GM15510 (cell line): ENCODE measurements around the gene AKAP6.

Source experiments
- POLR2A ChIP-seq: IDR thresholded peaks from 3 replicates; pipeline ENCODE4 v1.6.1; 2011; ENCODE audit warnings: borderline replicate concordance; ENCODE audit not compliant: insufficient read length; ENCODE audit errors: extremely low read depth

Gene AKAP6

DNA sequence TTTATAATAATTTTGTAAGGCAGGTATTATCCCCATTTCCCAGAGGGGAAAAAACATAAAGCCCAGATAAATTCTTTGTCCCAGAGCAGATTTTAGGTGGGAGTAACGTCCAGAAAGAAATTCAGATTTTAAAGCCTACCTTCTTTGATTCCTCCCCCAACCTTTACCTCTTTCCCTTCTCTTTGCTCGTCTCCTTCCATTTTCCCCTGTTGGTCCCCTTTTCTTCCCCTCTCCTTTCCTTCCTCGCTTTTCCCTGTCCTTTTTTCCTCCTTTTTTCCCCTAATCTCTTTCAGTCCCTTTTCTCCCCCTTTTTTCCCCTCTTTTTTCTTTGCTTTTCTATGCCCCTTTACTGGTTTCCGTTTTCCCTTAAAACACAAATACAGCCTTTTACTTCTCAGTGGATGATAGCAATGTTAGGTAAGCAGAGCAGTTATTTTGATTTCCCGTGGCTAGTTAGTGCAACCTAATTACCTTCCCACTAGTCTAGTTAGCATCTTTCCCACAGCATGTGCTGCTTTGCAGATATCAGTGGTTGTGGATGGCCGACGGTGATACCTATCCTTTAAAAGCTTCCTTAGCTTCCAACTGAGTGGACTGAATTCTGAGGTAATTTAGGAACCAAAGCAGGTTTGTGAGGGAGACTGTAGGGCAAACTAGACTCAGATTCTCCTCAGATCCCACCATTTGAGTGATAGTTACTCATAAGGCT lies 10.9 kb upstream of the AKAP6 start:
- no peak for TF ChIP-seq POLR2A

DNA sequence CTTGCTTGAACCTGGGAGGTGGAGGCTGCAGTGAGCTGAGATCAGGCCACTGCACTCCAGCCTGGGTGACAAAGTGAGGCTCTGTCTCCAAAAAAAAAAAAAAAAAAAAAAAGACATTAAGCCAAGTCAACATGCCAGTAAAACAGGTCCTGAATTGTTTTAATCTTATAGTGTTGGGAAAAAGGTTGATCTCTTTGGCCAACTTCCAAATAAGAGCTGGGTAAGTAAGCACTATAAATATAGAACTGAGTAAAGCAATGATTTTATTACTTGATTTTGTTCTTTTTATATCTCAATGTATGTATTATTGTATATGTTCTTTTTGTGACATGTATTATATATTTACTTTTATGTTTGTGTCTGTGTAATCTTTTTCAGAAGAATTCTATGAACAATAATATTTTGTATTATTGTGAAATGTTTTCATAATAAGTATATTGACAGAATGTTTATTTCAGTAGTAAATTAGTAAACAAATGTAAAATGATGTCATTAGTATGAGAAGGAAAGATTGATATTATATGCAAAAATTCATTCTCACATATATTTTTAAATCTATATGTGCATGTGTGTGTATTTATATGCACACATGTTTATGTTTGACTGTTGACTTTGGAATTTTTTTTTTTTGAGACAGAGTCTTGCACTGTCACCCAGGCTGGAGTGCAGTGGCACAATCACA lies 9.6 kb upstream of the AKAP6 start:
- no peak for TF ChIP-seq POLR2A

DNA sequence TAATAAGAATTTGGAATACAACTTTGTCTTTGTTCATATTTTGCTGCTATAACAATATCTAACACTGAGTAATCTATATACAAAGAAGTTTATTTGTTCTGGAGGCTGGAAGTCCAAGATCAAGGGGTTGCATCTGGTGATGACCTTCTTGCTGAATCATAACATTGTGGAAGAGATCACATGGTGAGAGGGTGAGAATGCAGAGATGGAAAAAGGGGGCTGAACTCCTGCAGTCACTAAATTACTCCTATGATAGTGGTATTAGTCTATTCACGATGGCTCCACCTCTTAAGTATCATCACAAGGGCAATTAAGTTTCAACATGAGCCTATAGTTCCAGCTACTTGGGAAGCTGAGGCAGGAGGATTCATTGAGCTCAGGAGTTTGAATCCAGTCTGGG lies 4.5 kb upstream of the AKAP6 start:
- no peak for TF ChIP-seq POLR2A

DNA sequence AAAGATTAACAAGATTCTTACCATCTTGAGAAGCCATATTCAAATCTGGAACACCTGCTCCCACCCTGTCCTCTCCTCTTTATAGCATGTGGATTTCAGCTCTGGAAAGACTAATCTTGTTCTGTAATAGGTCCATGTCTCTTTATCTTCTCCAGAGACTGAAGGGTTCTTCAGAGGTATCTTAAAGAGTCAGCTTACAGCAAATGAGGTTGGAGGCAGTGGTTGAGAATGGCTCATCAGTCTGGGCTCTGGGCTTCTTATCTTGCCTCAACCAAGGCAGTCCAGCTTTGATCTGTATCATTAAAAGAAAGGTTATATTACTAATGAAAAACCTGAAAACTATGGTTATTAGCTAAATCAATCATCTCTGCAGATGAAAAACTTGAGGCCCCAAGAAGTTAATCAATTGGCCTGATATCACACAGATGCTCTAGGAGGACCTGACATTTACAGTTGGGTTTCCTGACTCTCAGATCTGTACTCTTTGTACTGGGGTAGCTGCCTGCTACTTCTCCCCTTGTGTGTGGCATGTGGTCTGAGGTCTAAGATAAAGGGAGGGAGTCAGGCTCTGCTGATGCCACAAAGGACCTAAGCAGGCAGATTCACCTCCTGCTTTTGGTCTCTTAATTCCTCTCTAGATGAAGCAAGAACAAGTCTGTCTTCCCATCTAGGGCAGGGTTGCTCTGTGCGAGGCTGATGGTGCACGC lies 1.7 kb upstream of the AKAP6 start:
- no peak for TF ChIP-seq POLR2A

DNA sequence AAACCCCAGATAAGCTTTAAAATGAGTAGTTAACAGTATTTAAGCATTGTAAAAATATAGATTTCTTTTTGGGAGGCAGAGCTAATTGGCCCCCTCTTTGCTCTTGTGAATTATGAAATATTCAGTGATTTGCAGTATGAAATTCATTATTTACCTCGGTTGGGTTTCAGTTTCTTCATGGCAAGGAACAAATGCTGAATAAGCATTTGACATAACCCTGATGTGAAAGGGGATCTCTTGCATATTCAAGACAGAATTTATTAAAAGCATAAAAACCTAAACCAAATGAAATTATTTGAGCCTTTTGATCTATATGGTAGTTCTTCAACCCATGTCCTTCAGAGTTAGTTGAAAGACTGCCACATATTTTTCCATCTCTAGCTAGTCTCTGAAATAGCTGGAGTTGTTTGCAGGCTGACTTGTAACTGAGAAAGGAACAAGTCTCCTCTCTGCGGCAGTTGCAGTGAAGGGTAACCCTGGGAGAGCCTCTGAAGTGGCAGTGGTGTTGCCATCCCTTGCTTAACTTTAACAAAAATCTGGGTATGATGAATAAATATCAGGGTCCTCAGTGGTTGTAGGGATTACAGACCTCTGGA lies 690 bp downstream of the AKAP6 start:
- TF ChIP-seq POLR2A: no peak

DNA sequence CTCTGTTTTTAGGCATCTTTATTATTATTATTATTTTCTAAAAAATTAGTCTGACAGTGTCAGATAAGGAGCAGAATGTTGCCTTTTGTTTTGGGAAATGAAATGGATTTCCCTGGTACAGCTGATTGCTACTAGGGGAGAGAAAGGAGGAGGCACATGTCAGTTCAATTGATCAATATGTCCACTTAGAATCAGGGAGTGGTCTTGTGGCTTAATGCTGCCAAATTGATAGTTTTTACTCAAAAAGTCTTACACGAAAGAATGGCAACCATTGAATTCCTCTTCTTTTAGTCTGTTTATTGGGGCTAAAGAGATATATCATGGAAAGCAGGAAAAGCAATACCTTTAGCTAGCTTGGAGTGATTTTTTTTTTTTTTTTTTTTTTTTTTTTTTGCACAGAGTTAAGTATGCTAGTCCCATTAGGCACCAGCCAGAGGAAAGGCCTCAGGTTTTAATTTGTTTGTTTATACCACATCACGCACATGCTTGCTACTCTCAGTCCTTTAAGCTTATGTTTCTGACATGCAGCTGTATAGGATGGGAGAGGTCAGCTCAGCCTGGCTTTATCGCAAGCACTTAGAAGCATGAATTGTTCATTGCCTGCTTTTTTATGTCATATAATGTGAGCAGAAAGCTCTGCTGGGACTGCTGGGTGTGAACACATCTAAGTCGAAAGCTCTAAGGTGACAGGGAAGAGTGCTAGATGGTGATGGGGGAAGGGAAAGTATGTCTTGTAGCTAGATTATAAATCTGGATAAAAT lies 1.4 kb downstream of the AKAP6 start:
- TF ChIP-seq POLR2A: no peak

DNA sequence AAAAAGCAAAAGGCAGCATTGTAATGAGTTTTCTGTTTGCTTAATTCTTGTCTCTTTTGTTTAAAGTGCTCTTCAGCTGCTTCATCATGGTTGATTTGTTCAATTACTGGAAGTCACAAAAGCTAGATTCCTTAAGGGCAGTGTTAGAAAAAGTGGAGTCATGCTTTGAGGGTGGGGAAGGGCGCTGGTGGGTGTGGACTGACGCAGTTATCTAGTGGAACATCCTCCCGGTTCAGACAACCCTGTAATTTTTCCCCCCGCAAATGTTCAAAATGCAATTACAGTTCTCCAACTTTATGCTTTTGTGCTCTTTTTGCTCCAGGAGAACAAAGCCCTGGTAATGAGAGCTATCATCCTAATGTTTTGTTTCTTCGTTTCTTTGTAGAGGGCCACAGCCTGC lies 2.1 kb downstream of the AKAP6 start:
- TF ChIP-seq POLR2A: no peak

DNA sequence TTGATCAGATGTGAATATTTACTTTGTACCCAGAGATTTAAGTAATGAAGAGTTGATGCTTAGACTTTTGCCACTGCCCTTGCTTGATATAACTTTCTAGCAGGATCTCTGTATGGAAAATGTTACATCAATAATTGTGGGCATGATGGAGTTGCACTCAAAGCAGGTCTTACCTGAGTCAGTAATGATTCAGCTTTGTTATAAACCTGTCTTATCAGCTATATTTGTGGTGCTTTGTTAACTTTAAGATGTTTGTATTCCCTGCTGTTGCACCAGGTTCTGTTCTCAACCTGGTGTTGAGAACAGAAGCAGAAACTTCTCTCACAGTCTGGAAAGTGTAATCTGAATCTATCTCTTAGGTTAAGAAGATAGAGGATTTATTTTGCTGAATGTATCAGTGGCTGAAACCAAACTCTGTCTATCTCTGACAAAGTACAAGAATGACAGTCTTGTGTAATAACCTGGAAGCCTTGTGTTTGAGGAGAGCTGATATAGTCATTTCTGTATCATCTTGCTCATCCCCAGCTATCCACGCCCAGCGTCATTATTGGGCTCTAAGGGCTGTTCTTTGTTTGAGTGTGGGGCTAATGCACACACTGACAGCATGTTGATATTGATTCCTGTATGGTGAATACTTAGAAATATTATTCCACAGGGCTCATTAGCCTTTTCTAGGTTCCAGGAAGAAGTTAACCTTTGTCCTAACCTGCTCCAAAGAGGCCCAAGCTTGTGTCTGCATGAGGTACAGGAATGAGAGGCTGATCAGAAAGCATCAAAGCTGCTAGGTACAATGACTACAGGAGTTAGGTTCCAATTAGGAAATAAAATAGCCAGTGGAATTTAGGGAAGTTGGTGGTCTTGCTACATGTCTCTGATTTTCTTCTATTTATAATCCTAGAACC lies 3.6 kb downstream of the AKAP6 start:
- TF ChIP-seq POLR2A: no peak

DNA sequence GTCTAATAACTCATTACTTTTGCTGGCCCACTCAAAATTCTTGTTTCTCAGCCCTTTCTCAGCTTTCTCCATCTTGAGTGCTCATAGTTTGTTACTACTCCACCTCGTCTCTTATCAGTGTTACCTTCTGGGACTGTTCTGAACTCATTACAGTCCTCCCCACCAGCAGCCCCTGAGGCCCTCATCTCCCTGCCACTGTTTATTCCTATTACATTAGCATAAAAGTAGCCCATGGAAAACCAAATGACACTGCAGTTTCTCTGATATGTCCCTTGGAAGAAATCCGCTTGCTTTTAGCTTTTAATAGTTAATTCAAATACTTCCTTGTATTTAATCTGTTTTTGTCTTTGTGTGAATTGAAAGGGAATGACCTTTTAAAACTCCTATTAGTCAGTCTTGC lies 7.6 kb downstream of the AKAP6 start:
- no peak for TF ChIP-seq POLR2A

DNA sequence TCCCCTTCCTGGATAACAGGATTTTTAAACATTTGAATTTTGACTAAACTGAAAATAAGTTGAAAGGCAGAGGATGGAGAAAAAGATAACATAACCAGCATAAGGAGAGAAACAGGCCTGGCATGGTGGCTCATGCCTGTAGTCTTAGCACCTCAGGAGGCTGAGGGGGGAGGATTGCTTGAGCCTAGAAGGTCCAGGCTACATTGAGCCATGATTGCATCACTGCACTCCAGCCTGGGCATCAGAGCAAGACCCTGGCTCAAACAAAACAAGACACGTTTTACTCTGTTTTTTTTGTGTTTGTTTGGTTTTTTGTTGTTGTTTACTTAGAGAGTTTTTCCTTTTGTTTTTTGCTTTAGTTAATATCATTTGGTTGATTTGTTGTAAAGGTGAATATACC lies 8.7 kb downstream of the AKAP6 start:
- TF ChIP-seq POLR2A: no peak

DNA sequence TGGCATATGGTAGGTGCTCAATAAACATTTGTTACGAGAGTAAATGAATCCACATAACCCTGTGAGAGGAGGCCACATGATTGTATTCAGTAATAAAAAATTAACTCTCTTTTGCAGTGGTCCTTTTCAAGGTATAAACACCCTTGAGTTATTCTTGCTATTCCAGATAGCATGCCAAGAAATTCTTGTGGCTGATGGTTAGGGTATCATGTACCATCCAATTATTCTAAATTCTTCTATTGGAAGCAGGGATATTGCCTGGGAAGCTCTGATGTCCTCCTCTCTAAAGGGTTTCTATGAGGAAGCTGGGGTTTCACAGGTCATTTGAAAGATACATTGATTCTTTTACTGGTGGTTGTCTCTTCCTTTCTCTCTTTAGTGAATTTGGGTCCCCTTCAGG lies 10.1 kb downstream of the AKAP6 start:
- TF ChIP-seq POLR2A: no peak

DNA sequence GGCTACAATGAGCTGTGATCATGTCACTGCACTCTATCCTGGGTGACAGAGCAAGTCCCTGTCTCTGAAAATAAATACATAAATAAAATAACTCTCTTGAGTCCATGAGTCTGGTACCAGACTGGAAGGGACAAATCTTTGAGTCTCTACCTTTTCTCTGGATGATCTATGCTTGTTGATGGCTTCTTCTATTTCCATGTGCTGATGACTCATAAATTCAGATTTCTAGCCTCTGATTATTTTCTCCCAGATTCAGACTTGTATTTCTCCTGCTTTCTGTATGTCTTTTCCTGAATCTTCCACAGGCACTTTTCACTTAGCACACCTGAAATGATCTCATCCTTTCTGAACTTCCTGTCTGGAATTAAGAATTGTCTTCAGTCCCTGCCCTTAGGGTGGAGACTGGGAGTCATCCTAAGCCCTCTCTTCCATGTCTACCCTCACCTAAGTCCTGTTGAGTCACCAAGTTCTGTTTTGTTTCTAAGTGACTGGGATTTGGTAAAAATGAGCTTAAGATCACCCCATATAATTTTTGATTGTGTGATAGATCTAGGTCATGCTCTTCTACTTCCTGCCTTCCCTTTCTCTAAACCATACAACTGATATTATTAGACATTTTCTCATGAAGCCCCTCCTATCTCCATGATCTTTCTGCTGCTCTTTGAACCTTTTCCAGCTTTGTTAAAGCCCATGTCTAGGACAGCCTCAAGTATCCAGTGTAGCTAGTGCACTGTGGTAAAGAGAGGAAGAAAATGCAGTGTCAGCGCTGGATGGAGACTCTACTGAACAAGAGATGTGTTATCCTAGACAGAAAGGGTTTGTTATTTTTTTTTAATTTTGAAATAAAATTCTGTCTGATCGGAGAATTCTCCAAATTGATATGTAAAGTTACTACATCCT lies 13.1 kb downstream of the AKAP6 start:
- no peak for TF ChIP-seq POLR2A

DNA sequence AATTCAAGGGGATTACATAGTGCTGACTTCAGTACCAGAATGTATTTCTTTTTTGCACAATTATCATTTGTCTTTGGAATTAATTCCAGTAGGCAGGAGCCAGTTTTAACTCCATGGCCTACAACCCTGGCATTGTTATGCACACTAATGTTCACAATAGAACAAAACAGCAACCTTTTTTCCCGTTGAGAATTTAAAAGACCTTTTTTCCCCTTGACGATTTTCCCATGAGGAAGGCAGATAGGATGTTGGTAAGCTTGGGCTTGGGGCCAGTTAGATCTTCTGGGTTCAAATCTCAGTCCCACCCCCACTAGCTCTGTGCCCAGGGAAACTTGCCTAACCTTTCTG lies 13.7 kb downstream of the AKAP6 start:
- no peak for TF ChIP-seq POLR2A

DNA sequence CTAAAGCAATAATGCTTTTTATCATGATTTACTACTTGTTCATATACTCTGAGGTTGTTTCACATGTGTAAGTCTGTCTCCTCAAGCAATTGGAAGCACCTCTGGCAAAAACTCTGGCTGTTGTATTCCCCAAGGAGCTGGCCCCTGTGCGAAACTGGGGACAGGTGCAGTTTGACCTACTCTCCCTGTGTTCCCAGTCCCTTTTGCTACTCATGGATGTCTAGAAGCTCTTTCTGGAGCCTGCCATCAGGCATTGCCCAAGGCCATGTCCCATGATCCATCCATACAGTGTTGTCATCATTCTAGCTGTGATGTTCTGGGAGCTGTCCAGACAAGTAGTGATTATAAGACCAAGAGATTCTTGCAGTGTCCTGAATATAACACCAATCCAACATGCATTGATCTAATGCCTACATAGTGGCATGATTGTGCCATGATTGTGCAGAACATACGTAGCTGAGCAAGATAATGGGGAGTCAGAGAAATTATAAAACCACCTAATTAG lies 14.9 kb downstream of the AKAP6 start:
- TF ChIP-seq POLR2A: no peak
